ENCODE measurements around the gene CFAP221.

Gene CFAP221

GRCh38 chr2:119680457-119681202 lies 136.4 kb downstream of the CFAP221 start:
- no peak for DNase-seq (ENCODE audit: low read depth)

GRCh38 chr2:119681203-119681867 lies 137.1 kb downstream of the CFAP221 start:
- no peak for DNase-seq (ENCODE audit: low read depth)

GRCh38 chr2:119681868-119682220 lies 137.6 kb downstream of the CFAP221 start:
- no peak for DNase-seq (ENCODE audit: low read depth)

- DNase-seq (ENCODE audit: low read depth), result no peak
Measured at GRCh38 chr2:119682578-119682977, 138.3 kb downstream of the CFAP221 start.

GRCh38 chr2:119683074-119683712 lies 138.9 kb downstream of the CFAP221 start:
- no peak for DNase-seq (ENCODE audit: low read depth)

- peak; percentile 44 for DNase-seq (ENCODE audit: low read depth)
Measured at GRCh38 chr2:119683713-119684443, 139.6 kb downstream of the CFAP221 start.

- no peak for DNase-seq (ENCODE audit: low read depth)
Measured at GRCh38 chr2:119684518-119684917, 140.3 kb downstream of the CFAP221 start.

GRCh38 chr2:119688616-119689015 lies 144.4 kb downstream of the CFAP221 start:
- no peak for DNase-seq (ENCODE audit: low read depth)

- no peak for DNase-seq (ENCODE audit: low read depth)
Measured at GRCh38 chr2:119689218-119689617, 145.0 kb downstream of the CFAP221 start.

- no peak for DNase-seq (ENCODE audit: low read depth)
Measured at GRCh38 chr2:119691189-119691588, 146.9 kb downstream of the CFAP221 start.

GRCh38 chr2:119691651-119692245 lies 147.5 kb downstream of the CFAP221 start:
- no peak for DNase-seq (ENCODE audit: low read depth)

GRCh38 chr2:119692310-119692709 lies 148.1 kb downstream of the CFAP221 start:
- DNase-seq (ENCODE audit: low read depth), result no peak

GRCh38 chr2:119692954-119693353 lies 148.7 kb downstream of the CFAP221 start:
- DNase-seq (ENCODE audit: low read depth), result no peak

GRCh38 chr2:119693567-119693966 lies 149.3 kb downstream of the CFAP221 start:
- DNase-seq (ENCODE audit: low read depth), result no peak

- no peak for DNase-seq (ENCODE audit: low read depth)
Measured at GRCh38 chr2:119693967-119694366, 149.7 kb downstream of the CFAP221 start.

GRCh38 chr2:119694470-119694844 lies 150.2 kb downstream of the CFAP221 start:
- DNase-seq (ENCODE audit: low read depth), result no peak

- DNase-seq (ENCODE audit: low read depth), result peak; percentile 79
Measured at GRCh38 chr2:119694845-119695521, 150.7 kb downstream of the CFAP221 start.

- DNase-seq (ENCODE audit: low read depth), result no peak
Measured at GRCh38 chr2:119696005-119696404, 151.8 kb downstream of the CFAP221 start.

- DNase-seq (ENCODE audit: low read depth), result no peak
Measured at GRCh38 chr2:119696494-119697030, 152.3 kb downstream of the CFAP221 start.

GRCh38 chr2:119697290-119698020 lies 153.2 kb downstream of the CFAP221 start:
- no peak for DNase-seq (ENCODE audit: low read depth)

- no peak for DNase-seq (ENCODE audit: low read depth)
Measured at GRCh38 chr2:119698246-119698645, 154.0 kb downstream of the CFAP221 start.
